H54 (cell line): ENCODE measurements around the gene PLCD3.

Source experiments
- DNase-seq: peaks from one replicate; pipeline ENCODE4 v3.0.0; 2011; ENCODE audit warnings: low spot score, mixed read lengths; ENCODE audit not compliant: insufficient read length
- FAIRE-seq: peaks from 3 replicates; lab custom pipeline; 2011; peaks lifted over from hg19 to GRCh38; lab: Jason Lieb, UNC
- POLR2A ChIP-seq: IDR thresholded peaks from 2 replicates; pipeline ENCODE4 v1.6.1; 2011; ENCODE audit warnings: low read depth, mild to moderate bottlenecking, low read length

Gene PLCD3

DNA sequence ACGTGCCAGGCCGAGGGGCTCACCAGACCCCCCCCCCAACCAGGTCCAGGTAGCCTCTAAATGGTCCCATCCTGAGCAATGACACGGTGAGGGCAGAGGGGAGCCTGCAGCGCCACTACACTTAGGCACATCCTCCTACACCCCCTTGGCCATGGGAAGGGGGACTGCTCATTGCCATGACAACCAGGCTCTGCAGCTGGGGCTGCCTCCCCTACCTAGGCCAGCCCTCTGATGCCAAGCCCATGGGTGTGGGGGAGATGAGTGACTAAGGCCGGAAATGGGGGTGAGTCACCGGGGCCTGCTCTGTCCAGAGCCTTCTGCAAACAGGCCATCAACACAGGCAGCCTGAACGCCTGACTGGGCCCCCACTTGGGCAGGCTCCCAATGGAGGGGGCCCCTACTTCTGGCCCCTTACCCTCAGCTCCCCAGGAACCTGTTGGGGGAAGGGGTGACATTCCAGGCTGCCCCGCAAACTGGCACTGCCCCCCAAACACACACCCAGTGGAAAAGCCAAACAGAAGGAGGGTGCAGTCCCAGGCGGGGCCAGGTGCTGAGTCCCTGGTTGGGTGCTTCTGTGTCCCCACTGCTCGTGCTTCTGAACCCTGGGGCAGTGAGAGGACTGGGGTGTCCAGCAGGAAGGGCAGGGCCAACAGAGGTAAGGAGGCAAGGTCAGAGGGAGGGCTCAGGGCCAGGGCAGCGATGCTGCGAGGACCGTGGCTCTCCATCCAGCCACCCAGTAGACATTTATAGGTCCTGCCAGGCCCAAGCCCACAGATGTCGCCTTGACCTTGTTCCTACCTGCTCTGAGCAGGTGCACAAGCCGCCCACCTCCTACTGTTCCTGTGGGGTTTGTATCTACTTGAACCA is 8.2 kb downstream of the PLCD3 start:
- DNase-seq (peak; percentile 100), FAIRE-seq (peak; percentile 67)
- TF ChIP-seq POLR2A, result no peak

DNA sequence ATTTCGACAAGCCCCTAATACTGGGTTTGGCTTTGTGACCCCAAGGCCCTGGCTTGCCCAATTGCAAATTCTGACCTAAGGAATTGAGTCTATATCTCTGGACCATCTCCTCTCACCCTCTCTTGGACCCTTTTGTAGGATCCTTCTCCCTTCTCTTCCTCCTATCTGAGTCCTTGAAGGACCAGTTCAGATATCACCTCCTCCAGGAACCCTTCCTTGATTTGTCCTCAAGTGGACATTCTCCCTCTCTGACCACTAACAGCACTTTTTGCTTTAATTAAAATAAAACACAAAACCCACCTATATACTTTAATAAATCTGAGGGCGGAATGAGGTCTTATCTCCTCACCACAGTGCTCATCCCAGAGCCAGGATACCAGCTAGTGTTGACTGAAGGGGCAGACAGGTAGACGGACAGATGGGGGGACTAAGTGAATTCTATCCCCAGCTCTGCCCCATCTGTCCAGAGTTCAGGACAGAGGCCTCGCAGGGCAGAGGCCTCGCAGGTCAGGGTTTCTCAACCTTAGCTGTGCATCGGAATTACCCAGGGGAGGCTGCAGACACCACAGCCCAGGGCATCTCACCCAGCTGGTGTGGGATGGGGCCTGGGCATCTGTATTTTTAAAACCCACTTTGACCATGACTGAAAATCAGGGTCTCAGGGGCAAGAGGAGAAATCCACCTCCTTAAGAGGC is 9.1 kb downstream of the PLCD3 start:
- DNase-seq (no peak), FAIRE-seq (no peak)
- no peak for TF ChIP-seq POLR2A

DNA sequence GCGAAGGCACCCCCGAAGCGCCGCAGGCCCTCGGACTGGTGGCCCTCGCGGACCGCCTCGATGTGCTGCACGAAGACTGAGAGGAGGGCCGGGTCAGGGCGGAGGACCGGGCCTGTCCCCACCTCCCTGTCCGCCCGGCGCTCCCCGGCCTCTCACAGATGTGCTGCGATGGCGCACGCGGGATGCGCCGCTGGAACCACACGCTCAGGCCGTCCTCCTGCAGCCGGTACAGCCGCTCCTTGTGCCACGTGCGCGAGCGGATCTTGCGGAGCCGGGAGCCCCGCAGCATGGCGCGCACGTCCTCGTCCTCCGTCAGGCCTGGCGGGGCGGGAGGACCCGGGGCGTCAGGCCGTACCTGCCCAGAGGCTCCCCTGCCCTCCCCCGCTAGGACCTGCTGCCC is 11.3 kb downstream of the PLCD3 start:
- FAIRE-seq (no peak), DNase-seq (no peak)
- TF ChIP-seq POLR2A, result no peak

DNA sequence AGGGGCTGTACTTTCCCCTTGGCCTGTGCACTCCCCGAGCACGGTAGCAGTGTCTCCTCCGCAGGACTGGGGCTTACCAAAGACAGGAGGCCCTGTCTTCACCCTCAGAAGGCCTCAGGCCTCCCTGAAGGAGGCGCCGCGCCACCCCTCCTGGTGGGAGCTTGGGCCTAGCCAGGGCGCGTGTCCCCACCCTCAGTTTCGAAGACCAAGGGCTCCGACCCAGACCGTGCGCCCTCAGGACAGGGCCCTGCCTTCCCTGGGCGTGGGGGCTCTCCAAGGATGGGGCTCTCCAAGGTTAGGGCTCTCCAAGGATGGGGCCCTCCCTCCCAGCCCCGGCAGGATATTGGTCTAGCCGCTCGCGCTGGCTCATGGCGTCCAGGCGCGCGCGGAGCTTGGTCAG is 11.8 kb downstream of the PLCD3 start:
- TF ChIP-seq POLR2A, result no peak
- FAIRE-seq (no peak), DNase-seq (no peak)

DNA sequence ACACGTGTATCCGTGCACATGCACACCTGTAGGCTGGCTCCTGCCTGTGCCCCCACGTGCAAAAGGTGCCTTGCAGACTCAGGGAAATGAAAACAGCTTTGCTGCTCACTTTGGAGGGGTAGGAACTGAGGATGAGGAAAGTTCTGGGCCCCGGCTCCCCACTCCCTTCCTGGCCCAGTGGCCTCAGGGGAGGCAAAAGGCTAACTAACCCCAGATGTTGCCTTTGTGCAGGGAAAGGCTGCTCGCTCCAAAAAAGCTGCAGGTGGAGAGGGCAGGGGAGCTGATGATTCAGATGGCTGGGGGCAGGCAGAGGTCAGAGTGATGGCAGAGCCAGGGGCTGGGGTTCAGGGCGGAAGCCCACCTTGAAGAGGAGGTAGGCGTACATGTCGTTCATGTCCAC is 12.4 kb downstream of the PLCD3 start:
- DNase-seq, result no peak
- no peak for FAIRE-seq
- TF ChIP-seq POLR2A, result no peak

DNA sequence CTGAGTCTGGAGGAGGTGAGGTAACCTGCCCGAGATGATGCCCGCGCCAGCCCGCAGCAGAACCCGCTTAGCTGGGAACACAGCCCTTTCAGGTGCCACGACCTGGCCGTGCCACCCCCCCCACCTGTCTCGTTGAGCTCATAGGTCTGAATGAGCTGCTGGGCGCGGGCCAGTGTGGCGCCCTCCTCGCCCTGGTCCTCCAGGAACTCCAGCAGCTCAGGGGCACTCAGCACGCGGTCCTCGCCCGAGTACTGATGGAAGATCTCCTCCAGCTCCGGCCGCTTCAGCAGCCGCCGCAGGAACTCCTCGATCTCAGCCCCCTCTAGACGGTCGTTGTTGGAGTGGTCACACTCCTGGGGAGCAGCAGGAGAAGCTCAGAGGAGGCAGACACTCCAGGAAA is 13.6 kb downstream of the PLCD3 start:
- no peak for TF ChIP-seq POLR2A
- FAIRE-seq (no peak), DNase-seq (no peak)

DNA sequence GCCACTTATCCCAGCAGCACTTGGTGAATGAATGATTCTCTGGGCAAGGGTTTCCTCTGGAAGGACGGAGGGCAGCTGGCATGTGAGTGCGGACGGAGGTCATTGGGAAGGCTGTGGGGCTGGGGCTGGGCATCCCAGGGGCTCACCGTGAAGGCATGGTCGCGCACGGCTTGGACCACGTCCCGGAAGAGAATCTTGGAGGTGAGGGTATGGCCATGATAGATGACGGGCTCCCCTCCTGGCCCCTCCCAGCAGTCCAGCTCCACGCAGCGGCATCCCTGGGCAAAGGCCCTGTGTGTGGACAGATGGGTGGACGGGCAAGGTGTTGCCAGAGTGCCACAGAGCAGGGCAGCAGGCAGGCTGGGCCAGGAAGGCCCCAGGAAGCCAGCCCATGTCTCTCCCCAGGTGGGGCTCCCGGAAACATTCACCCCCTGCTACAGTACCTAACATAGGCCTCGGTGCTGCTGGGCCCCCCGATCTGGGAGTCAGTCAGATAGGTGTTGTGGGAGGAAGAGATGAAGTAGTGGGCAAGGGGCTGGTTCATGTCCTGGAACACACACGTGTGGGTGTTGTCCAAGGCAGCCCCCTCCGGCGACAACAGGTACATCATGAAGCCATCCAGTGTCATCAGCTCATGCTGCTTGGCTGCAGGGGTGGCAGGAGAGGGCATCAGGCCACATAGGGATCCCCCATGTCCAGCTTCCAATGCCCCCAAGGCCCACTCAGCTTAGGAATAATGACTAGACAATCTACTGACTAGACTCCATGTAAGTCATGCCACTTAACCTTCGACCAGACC is 14.3 kb downstream of the PLCD3 start:
- DNase-seq (no peak), FAIRE-seq (no peak)
- no peak for TF ChIP-seq POLR2A

DNA sequence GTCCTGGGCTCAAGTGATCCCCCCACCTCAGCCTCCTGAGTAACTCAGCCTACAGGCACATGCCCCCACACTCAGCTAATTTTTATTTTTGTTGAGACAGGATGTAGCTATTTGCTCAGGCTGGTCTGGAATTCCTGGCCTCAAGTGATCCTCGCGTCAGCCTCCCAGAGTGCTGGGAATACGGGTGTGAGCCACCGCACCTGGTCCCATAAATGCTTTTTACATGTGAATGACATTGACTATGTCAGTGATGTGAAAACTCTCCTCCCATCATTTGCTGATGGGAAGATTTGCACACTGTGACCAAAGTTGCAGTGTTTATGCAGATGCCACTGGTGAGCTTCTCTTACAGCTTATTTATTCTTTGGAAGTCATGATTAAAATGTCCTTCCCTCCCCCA is 15.0 kb downstream of the PLCD3 start:
- no peak for FAIRE-seq
- no peak for TF ChIP-seq POLR2A
- DNase-seq, result no peak

DNA sequence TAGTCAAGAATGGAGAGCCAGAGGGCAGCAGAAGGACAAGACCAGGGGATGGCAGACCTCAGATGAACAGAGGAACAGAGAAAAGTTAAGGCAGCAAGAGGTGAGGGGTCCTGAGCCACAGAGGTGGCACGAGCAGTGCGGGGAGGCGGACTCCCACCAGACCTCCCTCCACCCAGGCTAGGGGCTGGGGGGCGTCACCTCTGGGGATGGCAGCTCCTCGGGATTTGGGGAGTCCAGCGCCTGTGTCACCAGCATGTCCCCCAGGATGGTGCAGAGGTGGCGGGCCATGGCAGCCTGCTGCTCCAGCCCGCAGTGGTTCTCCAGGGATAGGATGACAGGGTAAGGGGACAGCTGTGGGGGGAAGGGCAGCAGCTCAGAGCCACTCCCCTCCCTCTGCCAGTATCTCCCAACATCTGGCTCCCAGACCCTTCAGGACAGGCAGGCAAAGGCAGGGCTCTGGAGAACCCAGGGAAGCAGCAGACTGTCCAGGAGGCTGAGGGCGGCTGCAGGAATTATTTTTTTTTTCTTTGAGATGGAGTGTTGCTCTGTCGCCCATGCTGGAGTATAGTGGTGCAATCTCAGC is 15.8 kb downstream of the PLCD3 start:
- FAIRE-seq, result no peak
- DNase-seq, result no peak
- TF ChIP-seq POLR2A, result no peak

DNA sequence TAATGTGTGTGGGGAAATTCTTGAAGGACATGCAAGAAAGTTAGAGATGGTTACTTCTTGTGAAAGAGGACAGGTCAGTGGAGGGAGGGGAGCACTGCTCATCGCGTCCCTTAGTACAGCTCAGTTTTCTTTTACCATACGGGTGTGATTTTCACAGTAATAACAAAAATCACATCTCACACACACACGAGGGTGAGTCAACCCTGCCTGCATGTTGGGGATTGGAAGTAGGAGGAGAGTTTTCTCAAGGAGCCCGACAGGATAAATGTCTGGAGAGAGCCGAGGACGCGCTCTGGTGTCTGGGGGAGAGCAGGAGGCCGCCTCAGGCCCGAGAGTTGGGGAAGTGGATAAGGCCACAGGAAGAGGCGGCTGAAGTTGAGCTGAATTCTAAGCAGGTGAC is 16.4 kb downstream of the PLCD3 start:
- no peak for TF ChIP-seq POLR2A
- DNase-seq (no peak), FAIRE-seq (no peak)

DNA sequence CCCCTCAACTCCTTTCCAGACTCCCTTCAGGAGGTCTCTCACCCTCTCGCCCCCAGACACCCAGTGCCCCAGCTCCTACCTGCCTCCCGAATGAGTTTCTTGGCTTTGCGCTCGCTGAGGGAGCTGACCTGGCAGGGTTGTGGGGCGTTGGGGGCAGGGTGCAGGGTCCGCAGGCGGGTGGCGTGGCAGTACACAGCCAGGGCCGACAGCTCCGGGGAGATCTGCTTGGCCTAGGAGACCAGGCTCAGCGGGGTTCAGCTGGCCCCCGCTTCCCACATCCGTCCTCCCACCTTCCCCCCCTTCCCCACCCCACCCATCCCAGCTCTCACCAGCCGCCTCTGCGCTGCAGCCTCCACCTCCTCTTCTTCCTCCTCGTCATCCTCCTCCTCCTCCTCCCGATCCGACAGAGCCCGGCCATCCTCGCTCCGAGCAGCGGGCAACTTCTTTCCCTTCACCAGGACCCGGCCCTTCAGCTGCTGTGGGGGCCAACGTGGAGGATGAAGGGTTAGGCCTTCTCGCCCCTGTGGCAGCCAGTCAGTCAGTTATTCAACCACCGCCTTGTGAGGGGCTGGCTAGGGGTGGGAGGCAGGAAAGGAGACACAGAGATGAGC is 17.2 kb downstream of the PLCD3 start:
- no peak for FAIRE-seq
- TF ChIP-seq POLR2A, result no peak
- no peak for DNase-seq

DNA sequence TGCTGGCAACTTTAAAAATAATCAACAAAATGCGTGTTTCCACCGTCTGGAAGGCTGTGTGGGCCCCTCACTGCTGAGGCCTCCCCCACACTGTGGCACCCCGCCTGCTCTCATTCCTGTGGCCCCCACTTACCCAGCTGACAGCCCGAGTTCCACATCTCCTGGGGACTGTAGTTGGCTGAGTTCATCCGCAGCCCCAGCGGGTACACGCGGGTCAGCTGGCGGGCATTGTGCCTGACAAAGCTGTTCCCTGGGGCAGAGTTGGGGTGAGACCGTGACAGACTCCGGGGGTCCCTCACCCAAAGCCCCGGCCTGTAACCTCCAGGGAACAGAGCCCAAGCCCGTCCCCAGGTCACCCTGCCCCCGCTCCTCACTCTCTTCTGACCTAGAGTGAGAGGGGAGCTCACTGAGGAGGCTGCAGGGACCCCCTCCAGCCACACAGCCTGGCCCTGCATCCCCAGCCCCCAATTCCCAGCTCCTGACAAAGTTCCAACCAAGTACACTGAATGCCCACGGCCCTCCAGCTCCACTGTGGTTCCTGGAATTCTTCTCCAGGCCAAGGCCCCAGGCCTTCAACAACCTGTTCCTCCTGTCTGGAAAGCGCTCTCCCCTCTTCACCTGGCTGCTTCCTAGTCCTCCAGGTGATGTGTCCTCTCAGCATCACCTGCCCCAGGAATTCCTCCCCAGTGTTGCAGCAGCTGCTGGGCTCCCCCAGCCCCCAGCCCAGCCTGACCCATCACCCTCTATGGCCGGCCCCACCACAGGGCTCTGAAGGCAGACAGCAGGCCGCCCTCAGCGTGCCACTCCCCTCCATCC is 18.0 kb downstream of the PLCD3 start:
- TF ChIP-seq POLR2A, result no peak
- FAIRE-seq (no peak), DNase-seq (no peak)

DNA sequence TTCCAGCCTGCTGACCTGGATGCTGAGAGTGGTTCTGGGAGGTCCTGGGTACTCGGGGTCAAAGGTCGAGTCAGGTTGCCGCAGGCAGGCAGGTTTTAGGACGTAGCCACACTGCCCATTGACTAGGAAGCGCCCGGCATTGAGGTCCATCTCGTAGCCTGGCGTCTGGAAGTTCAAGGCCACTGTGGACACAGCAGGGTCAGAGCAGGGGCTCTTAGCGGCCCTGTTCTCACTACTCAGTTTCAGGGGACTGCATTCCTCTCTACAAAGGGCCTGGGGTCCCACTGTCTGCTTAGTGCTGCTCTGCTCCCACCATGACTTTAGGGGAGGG is 18.9 kb downstream of the PLCD3 start:
- no peak for TF ChIP-seq POLR2A
- DNase-seq (no peak), FAIRE-seq (no peak)
